SK-N-DZ (cell line): ENCODE data around the gene MAP3K14.

ENCODE experiments used
- DNase-seq: peaks from one replicate; pipeline ENCODE4 v3.0.0-alpha.2; 2015; ENCODE audit warnings: low spot score

Gene MAP3K14

GRCh38 chr17:45339646-45340605 is 23.1 kb upstream of the MAP3K14 start:
- no peak for DNase-seq

GRCh38 chr17:45338996-45339535 is 22.2 kb upstream of the MAP3K14 start:
- DNase-seq = no peak

- no peak for DNase-seq
Observed at GRCh38 chr17:45338023-45338781, 21.4 kb upstream of the MAP3K14 start.

- no peak for DNase-seq
Observed at GRCh38 chr17:45336390-45337182, 19.8 kb upstream of the MAP3K14 start.

GRCh38 chr17:45335721-45336120 is 18.9 kb upstream of the MAP3K14 start:
- no peak for DNase-seq

- no peak for DNase-seq
Observed at GRCh38 chr17:45334701-45335677, 18.2 kb upstream of the MAP3K14 start.

- DNase-seq = no peak
Observed at GRCh38 chr17:45334231-45334630, 17.4 kb upstream of the MAP3K14 start.

GRCh38 chr17:45333702-45334092 is 16.9 kb upstream of the MAP3K14 start:
- no peak for DNase-seq

- no peak for DNase-seq
Observed at GRCh38 chr17:45332989-45333701, 16.3 kb upstream of the MAP3K14 start.

- DNase-seq = no peak
Observed at GRCh38 chr17:45332505-45332904, 15.7 kb upstream of the MAP3K14 start.

- no peak for DNase-seq
Observed at GRCh38 chr17:45326626-45327025, 9.8 kb upstream of the MAP3K14 start.

- DNase-seq = no peak
Observed at GRCh38 chr17:45325810-45326209, 9.0 kb upstream of the MAP3K14 start.

- DNase-seq = no peak
Observed at GRCh38 chr17:45324336-45324735, 7.5 kb upstream of the MAP3K14 start.

- no peak for DNase-seq
Observed at GRCh38 chr17:45322168-45322567, 5.3 kb upstream of the MAP3K14 start.

GRCh38 chr17:45320931-45321461 is 4.2 kb upstream of the MAP3K14 start:
- no peak for DNase-seq

GRCh38 chr17:45320349-45320930 is 3.6 kb upstream of the MAP3K14 start:
- DNase-seq = no peak

- no peak for DNase-seq
Observed at GRCh38 chr17:45319239-45319703, 2.5 kb upstream of the MAP3K14 start.

- DNase-seq = no peak
Observed at GRCh38 chr17:45318561-45319230, 1.9 kb upstream of the MAP3K14 start.
